SK-N-SH (cell line): ENCODE measurements around the gene CLN5. TPM values are rescaled to one million over a fixed set of nuclear protein-coding genes. Genes with fewer than 3 reads are reported as not detected.
A peak's percentile ranks its signal among the peaks of the same experiment; 100 is the strongest.

Experiments used
- CTCF ChIA-PET: fragments of 300-600, 350-600 bp; formaldehyde crosslinking; extraction: SDS; loops from one replicate; lab custom pipeline; 2021; lab: Yijun Ruan, JAX
- POLR2A ChIA-PET: fragments of 350-600 bp; sonication (Branson Sonifier 250); formaldehyde crosslinking; extraction: SDS; loops from one replicate; lab custom pipeline; 2020; ENCODE audit warnings: antibody characterized with exemption, inconsistent platforms; lab: Yijun Ruan, JAX
- DNase-seq: peaks from one replicate; pipeline ENCODE4 v3.0.0; 2012
- H2AFZ ChIP-seq: fragments of 200-600 bp; sonication (generic); 2 replicates; pipeline ENCODE4 v1.8.1; 2016; ENCODE audit warnings: antibody characterized with exemption, mild to moderate bottlenecking, low read depth
- H3F3A ChIP-seq: fragments of 200-600 bp; sonication (generic); replicated peaks from 2 replicates; pipeline ENCODE3; 2016; ENCODE audit warnings: antibody characterized with exemption, mild to moderate bottlenecking; ENCODE audit not compliant: insufficient read depth
- H3K27ac ChIP-seq, 2 experiments: fragments of 200-500 bp in 1 of 2; fragments of 200-600 bp in 1 of 2; sonication (Bioruptor generic) in 1 of 2; sonication (generic), shearing (Covaris generic) in 1 of 2; 2 replicates each; pipeline versions ENCODE4 v1.5.1 to v1.6.1; 2014 to 2016; ENCODE audit warnings: low read depth in 2 of 2, inconsistent platforms in 1 of 2, low read length in 1 of 2, mild to moderate bottlenecking in 1 of 2, mixed read lengths in 1 of 2
- H3K27me3 ChIP-seq: fragments of 200-600 bp; sonication (generic), shearing (Covaris generic); 2 replicates; pipeline ENCODE4 v1.6.1; 2016; ENCODE audit warnings: mixed run types; ENCODE audit not compliant: insufficient read depth
- H3K36me3 ChIP-seq, 2 experiments: fragments of 200-500 bp in 1 of 2; fragments of 200-600 bp in 1 of 2; sonication (Bioruptor generic) in 1 of 2; sonication (generic) in 1 of 2; replicated peaks in 1 of 2; 2 replicates each; pipeline versions ENCODE3 to v1.5.1; 2014 to 2016; ENCODE audit warnings: low read length in 1 of 2, mild to moderate bottlenecking in 1 of 2; ENCODE audit not compliant: insufficient read depth in 2 of 2, control insufficient read depth in 1 of 2
- H3K4me1 ChIP-seq, 2 experiments: fragments of 200-500 bp in 1 of 2; fragments of 200-600 bp in 1 of 2; sonication (Bioruptor generic) in 1 of 2; sonication (generic), shearing (Covaris generic) in 1 of 2; 2 replicates each; pipeline versions ENCODE4 v1.5.1 to v1.6.1; 2014 to 2016; ENCODE audit warnings: low read depth in 1 of 2, low read length in 1 of 2, mixed run types in 1 of 2; ENCODE audit not compliant: insufficient read depth in 2 of 2, control insufficient read depth in 1 of 2
- H3K4me2 ChIP-seq: fragments of 200-600 bp; sonication (generic), shearing (Covaris generic); 2 replicates; pipeline ENCODE4 v1.6.1; 2017; ENCODE audit warnings: mixed run types
- H3K4me3 ChIP-seq, 2 experiments: fragments of 200-500 bp in 1 of 2; fragments of 200-600 bp in 1 of 2; sonication (Bioruptor generic) in 1 of 2; sonication (generic), shearing (Covaris generic) in 1 of 2; 2 replicates each; pipeline versions ENCODE4 v1.5.1 to v1.8.1; 2014 to 2016; ENCODE audit warnings: low read depth in 2 of 2, inconsistent platforms in 1 of 2, low read length in 1 of 2, mild to moderate bottlenecking in 1 of 2, mixed read lengths in 1 of 2, moderate library complexity in 1 of 2
- H3K79me2 ChIP-seq: fragments of 200-600 bp; sonication (generic); 2 replicates; pipeline ENCODE4 v1.8.1; 2017; ENCODE audit warnings: mild to moderate bottlenecking; ENCODE audit not compliant: insufficient read depth
- H3K9ac ChIP-seq: fragments of 200-600 bp; sonication (generic); 2 replicates; pipeline ENCODE4 v1.6.1; 2017; ENCODE audit warnings: mixed run types
- H3K9me2 ChIP-seq: fragments of 200-600 bp; sonication (generic); 2 replicates; pipeline ENCODE4 v1.6.1; 2017; ENCODE audit warnings: mixed run types
- H3K9me3 ChIP-seq: fragments of 200-600 bp; sonication (generic); 2 replicates; pipeline ENCODE4 v1.6.1; 2017; ENCODE audit warnings: mixed run types, mild to moderate bottlenecking, moderate library complexity
- H4K20me1 ChIP-seq: fragments of 200-600 bp; sonication (generic); 2 replicates; pipeline ENCODE4 v1.6.1; 2017; ENCODE audit warnings: mild to moderate bottlenecking, mixed run types; ENCODE audit not compliant: insufficient read depth
- CTCF ChIP-seq: fragments of 200-600 bp; sonication (generic); IDR thresholded peaks from 2 replicates; pipeline ENCODE4 v1.6.1; 2017; ENCODE audit warnings: antibody characterized with exemption, mild to moderate bottlenecking, moderate library complexity
- ELF1 ChIP-seq: IDR thresholded peaks from 2 replicates; pipeline ENCODE4 v1.4.0; 2012
- FOSL2 ChIP-seq: IDR thresholded peaks from 2 replicates; pipeline ENCODE4 v1.4.0; 2012; ENCODE audit warnings: low read depth, mild to moderate bottlenecking, moderate library complexity, borderline replicate concordance
- FOXJ3 ChIP-seq: sonication (generic); formaldehyde crosslinking; IDR thresholded peaks from 2 replicates; pipeline ENCODE4 v1.5.1; 2020; ENCODE audit warnings: mild to moderate bottlenecking, missing genetic modification reagents
- FOXM1 ChIP-seq: IDR thresholded peaks from 2 replicates; pipeline ENCODE4 v1.4.0; 2012; ENCODE audit warnings: low read depth, mild to moderate bottlenecking
- GATA2 ChIP-seq: sonication (generic); formaldehyde crosslinking; IDR thresholded peaks from 2 replicates; pipeline ENCODE4 v1.5.0; 2020; ENCODE audit warnings: mild to moderate bottlenecking, missing genetic modification reagents
- MAX ChIP-seq: IDR thresholded peaks from 2 replicates; pipeline ENCODE4 v1.4.0; 2012; ENCODE audit warnings: low read depth
- POLR2AphosphoS5 ChIP-seq: IDR thresholded peaks from 2 replicates; pipeline ENCODE4 v1.6.1; 2012; ENCODE audit warnings: low read depth, low read length
- RAD21 ChIP-seq: IDR thresholded peaks from 2 replicates; pipeline ENCODE4 v1.6.1; 2012; ENCODE audit warnings: mild to moderate bottlenecking, low read length
- RCOR1 ChIP-seq: fragments of 150-350 bp; IDR thresholded peaks from 2 replicates; pipeline ENCODE4 v1.6.1; 2017; ENCODE audit warnings: antibody characterized with exemption, low read length
- SMC3 ChIP-seq: IDR thresholded peaks from 2 replicates; pipeline ENCODE4 v1.6.1; 2012; ENCODE audit warnings: low read depth, low read length, improper control_type of control experiment
- YY1 ChIP-seq: IDR thresholded peaks from 2 replicates; pipeline ENCODE4 v1.4.0; 2012; ENCODE audit warnings: low read depth, mild to moderate bottlenecking
- WGBS: methylation state at CpG from one replicate; pipeline ENCODE4 v1.1.6; 2017; ENCODE audit warnings: low lambda C conversion rate; 5-methylcytosine and 5-hydroxymethylcytosine counted together
- polyA plus RNA-seq, 3 experiments: library from polyadenylated mRNA; depleted of rRNA; stranded (reverse); fragments of >200 nt; gene quantifications; 2 replicates each; pipeline ENCODE4 v1.2.3, GENCODE V29; 2012
- TF ChIP-seq, protein P1 (sequence below): fragments of 150-350 bp; IDR thresholded peaks from 2 replicates; pipeline ENCODE4 v1.6.1; 2017; ENCODE audit warnings: antibody characterized with exemption, low read length, low read depth, borderline replicate concordance

CLN5 gene
- polyA plus RNA-seq, 1 of the 3 experiments (the other 2 are of a cell fraction): 11.6 TPM

DNA sequence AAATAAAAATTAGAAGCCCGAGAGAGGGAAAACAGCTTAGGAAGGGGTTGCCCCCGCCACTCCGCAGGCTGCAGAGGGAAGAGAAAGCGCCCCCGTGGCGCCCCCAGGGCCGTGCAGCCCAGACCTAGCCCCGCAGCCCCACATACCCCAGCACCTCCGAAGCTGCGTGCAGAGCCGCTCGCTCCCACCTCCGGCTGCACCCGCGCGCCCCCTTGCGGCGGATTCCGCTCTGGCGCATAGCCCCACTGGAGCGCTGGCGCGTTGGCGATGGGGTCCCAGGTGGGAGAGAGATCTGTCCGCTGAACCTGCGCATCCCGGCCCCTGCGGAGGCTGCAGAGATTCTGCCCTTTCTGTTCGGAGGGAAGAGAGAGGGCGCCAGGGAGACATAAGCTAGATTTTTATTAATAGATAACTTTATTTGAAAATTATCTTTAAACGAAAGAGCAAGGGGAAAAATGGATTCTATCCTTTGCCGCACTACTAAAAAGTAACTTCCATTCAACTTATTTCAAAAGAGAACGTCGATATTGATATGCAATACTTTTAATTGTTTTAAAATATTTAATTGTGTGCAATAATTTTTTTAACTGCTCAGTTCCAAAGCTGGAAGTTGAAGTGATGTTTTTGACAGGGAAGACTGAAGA lies 11.7 kb upstream of the CLN5 start:
- no peaks in the 10 kb centered on the region for H3K9me2 ChIP-seq
- no peaks in the 10 kb centered on the region for H3K79me2 ChIP-seq
- CTCF ChIA-PET: interaction anchor here (0.6 to 4.0 kb wide), 36 partner anchors 10 to 1292 kb away, joined by 3 to 34 read pairs (median 4); partner anchors contain the start of genes CLN5 and KCTD12
- H3K4me1 ChIP-seq: peaks cover 0 to 5% of the 10 kb centered on the region in 2 experiments; a peak in 2 of 4 replicates
- peak overlapping the region; percentile 82 for H3K4me2 ChIP-seq
- no peak overlapping the region for H3K27ac ChIP-seq
- WGBS: 2% methylated on average over 23 of the region's 34 CpGs
- DNase-seq: peak; percentile 92
- peak overlapping the region; percentile 76; the same call in 1 of the 2 replicates for H2AFZ ChIP-seq
- no peaks in the 10 kb centered on the region for H3F3A ChIP-seq
- H3K4me3 ChIP-seq: peak overlapping the region; percentile 38 to 53; a peak in 3 of 4 replicates
- no peaks in the 10 kb centered on the region for H4K20me1 ChIP-seq
- no peaks in the 10 kb centered on the region for H3K9me3 ChIP-seq
- no peak for TF ChIP-seq MAX
- no peak for TF ChIP-seq GATA2
- TF ChIP-seq RAD21: peak; percentile 69
- TF ChIP-seq POLR2AphosphoS5: no peak
- 0 out of 2 replicates have a peak, but pooled peaks have one; percentile 15 for TF ChIP-seq RCOR1
- peak; percentile 70 for TF ChIP-seq SMC3
- TF ChIP-seq, protein P1, sequence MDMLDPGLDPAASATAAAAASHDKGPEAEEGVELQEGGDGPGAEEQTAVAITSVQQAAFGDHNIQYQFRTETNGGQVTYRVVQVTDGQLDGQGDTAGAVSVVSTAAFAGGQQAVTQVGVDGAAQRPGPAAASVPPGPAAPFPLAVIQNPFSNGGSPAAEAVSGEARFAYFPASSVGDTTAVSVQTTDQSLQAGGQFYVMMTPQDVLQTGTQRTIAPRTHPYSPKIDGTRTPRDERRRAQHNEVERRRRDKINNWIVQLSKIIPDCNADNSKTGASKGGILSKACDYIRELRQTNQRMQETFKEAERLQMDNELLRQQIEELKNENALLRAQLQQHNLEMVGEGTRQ: no peak
- TF ChIP-seq CTCF: peak; percentile 93
- no peak for TF ChIP-seq YY1
- no peak for TF ChIP-seq FOXJ3
- TF ChIP-seq FOSL2: no peak
- TF ChIP-seq, all 33 proteins: peak for 4
- H3K36me3 ChIP-seq: no peaks in the 10 kb centered on the region
- POLR2A ChIA-PET: no interaction called here
- H3K9ac ChIP-seq: no peak overlapping the region
- no peaks in the 10 kb centered on the region for H3K27me3 ChIP-seq

DNA sequence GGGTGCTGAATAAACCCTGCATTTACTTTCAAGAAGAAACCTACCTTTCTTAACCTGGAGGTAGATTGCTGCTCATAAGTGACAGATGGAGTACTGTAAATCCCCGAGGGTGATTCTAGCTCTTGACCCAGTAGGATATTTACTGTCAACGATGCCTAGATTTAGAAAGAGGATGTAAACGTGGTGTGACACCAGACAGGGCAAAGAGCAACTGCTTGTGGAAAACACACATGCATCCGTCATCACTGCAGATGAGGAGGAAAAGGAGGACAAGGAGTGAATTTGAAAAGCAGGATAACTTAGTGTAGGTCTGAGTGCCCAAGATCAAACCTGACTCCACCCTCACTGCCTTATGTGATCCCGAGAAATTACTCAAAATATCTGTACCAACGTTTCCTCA lies 9.8 kb upstream of the CLN5 start:
- Histone ChIP-seq H2AFZ (no peak overlapping the region), H3K9me3 (no peaks in the 10 kb centered on the region), H3K27ac (no peak overlapping the region), H3K36me3 (no peaks in the 10 kb centered on the region), H3F3A (no peaks in the 10 kb centered on the region), H4K20me1 (no peaks in the 10 kb centered on the region), H3K9me2 (no peaks in the 10 kb centered on the region), H3K9ac (no peak overlapping the region), H3K4me3 (no peak overlapping the region), H3K79me2 (no peaks in the 10 kb centered on the region)
- TF ChIP-seq ELF1: no peak
- no peak for TF ChIP-seq FOXM1
- TF ChIP-seq, all 33 proteins: peak for 0
- POLR2A ChIA-PET: no interaction called here
- no peak overlapping the region for H3K4me2 ChIP-seq
- peaks cover 0 to 3% of the 10 kb centered on the region in 2 experiments; a peak in 2 of 4 replicates for H3K4me1 ChIP-seq
- H3K27me3 ChIP-seq: no peaks in the 10 kb centered on the region
- WGBS: 67% methylated on average over 6 of the region's 6 CpGs
- no peak for DNase-seq
- CTCF ChIA-PET: no interaction called here
